LNCAP (cell line): Measurements from ENCODE around the gene TNFRSF25.
A peak's percentile ranks its signal among the peaks of the same experiment; 100 is the strongest.

Source experiments
- CTCF ChIP-seq: fragments of 450-650 bp; IDR thresholded peaks from 2 replicates; pipeline ENCODE4 v1.5.1; 2017; ENCODE audit warnings: mild to moderate bottlenecking

TNFRSF25 gene

DNA sequence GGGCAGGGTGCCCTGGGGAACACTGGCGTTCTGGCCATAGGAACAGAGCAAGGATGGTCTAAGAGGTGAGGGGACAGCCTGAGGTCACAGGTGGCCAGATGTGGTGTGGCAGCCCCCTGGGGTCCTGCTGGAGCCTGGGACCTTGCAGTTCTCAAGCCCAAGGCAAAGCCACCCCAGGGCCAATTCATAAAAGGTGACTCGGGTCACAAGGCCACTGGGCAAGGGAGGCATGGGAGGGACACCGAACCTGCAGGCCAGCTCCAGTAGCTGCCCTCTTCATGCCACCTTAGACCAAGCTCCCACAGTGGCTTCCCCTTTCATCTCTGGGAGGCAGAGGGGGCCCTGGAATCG is 19.3 kb downstream of the TNFRSF25 start:
- no peak for TF ChIP-seq CTCF

- peak; percentile 72 for TF ChIP-seq CTCF
These were observed 20.8 kb downstream of the TNFRSF25 start for GRCh38 chr1:6445062-6445763.

- no peak for TF ChIP-seq CTCF
These were observed 21.6 kb downstream of the TNFRSF25 start for GRCh38 chr1:6444377-6444776.

GRCh38 chr1:6443339-6444115 is 22.4 kb downstream of the TNFRSF25 start:
- no peak for TF ChIP-seq CTCF

- no peak for TF ChIP-seq CTCF
These were observed 24.4 kb downstream of the TNFRSF25 start for GRCh38 chr1:6441586-6441985.

DNA sequence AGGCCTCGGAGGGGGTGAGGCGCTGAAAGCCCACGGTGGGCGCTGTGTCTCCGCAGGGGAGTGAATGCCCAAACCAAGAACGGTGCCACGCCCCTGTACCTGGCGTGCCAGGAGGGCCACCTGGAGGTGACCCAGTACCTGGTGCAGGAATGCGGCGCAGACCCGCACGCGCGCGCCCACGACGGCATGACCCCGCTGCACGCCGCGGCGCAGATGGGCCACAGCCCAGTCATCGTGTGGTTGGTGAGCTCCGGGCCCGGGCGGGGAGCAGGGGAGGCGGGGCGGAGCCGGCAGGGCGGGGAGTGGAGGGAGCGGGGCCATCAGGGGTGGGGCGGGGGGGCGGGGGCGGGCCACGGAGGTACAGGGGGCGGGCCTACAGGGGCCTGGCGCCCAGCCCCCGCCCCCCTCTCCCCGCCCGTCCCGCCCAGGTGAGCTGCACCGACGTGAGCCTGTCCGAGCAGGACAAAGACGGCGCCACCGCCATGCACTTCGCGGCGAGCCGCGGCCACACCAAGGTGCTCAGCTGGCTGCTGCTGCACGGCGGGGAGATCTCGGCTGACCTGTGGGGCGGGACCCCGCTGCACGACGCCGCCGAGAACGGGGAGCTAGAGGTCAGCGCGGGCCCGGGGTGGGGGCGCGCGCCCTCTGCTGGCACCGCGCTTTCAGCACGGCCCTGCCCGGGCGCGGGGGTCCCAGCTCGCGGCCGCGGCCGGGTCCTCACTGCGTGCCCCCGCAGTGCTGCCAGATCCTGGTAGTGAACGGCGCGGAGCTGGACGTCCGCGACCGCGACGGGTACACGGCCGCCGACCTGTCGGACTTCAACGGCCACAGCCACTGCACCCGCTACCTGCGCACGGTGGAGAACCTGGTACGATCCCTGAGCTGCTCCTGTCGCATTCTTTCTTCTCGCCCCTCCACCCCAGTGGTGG is 25.5 kb downstream of the TNFRSF25 start:
- TF ChIP-seq CTCF, result no peak; the same call in 1 of the 2 replicates

- TF ChIP-seq CTCF, result peak; percentile 97
These were observed 27.9 kb downstream of the TNFRSF25 start for GRCh38 chr1:6438047-6438525.
